ENCODE data around the gene VPS35L. TPM values are rescaled to one million over a fixed set of nuclear protein-coding genes. Genes with fewer than 3 reads are reported as not detected.

The VPS35L gene
- polyA plus RNA-seq, 1 experiment = 83.2 TPM

DNA sequence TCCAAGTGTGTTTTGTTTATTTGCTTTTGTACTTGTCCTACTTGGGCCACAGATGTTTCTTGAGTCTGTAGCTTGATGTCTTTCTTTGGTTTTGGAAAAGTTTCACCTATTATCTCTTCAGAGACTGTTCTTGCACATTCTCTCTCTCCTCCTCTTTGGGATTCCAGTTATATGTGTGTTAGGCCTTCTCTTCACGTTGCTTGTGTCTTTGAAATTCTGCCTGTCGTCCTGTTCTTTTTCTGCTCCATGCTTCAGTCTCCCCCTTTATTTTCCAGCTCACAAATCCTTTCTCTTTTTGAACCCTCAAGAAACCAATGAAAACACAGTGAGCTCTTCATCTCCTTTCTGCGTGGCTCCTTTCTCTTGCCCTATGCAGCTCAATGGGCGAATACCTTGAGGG lies 7.9 kb downstream of the VPS35L start:
- CTCF ChIA-PET = interaction anchor here (1.7 to 5.3 kb wide), 2 partner anchors 8 to 20 kb away, joined by 6 to 24 read pairs; partner anchors contain the start of gene VPS35L
- POLR2A ChIA-PET = interaction anchor here (0.6 kb wide), 1 partner anchor 26 kb away, joined by 21 read pairs; no protein-coding TSS in a partner anchor
- Histone ChIP-seq H3K4me3 (ENCODE audit: low read depth, low read length) (no peak overlapping the region), H3K36me3 (ENCODE audit: control insufficient read depth, insufficient read depth, low read length) (peaks cover 3% of the 10 kb centered on the region), H3K27me3 (ENCODE audit: control insufficient read depth, insufficient read depth, low read length) (no peaks in the 10 kb centered on the region)
- TF ChIP-seq, protein P1, sequence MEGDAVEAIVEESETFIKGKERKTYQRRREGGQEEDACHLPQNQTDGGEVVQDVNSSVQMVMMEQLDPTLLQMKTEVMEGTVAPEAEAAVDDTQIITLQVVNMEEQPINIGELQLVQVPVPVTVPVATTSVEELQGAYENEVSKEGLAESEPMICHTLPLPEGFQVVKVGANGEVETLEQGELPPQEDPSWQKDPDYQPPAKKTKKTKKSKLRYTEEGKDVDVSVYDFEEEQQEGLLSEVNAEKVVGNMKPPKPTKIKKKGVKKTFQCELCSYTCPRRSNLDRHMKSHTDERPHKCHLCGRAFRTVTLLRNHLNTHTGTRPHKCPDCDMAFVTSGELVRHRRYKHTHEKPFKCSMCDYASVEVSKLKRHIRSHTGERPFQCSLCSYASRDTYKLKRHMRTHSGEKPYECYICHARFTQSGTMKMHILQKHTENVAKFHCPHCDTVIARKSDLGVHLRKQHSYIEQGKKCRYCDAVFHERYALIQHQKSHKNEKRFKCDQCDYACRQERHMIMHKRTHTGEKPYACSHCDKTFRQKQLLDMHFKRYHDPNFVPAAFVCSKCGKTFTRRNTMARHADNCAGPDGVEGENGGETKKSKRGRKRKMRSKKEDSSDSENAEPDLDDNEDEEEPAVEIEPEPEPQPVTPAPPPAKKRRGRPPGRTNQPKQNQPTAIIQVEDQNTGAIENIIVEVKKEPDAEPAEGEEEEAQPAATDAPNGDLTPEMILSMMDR (IDR thresholded peaks at IDR 0.05; ENCODE audit: insufficient read depth, low read depth, low read length) = no peak
- DNase-seq (ENCODE audit: low read depth) = no peak

DNA sequence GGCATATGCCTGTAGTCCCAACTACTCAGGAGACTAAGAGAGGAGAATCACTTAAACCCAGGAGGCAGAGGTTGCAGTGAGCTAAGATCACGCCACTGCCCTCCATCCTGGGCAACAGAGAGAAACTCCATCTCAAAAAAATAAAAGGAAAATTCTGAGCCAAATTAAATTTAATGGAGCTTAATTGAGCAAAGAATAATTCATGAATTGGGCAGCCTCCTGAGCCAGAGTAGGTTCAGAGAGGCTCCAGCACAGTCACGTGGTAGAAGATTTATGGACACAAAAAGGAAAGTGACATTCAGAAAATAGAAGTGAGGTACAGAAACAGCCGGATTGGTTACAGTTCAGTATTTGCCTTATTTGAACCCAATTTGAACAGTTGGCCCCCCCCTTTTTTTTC lies 10.9 kb downstream of the VPS35L start:
- CTCF ChIA-PET = interaction anchor here (0.9 to 3.8 kb wide), 3 partner anchors 8 to 817 kb away, joined by 3 to 11 read pairs (median 5); no protein-coding TSS in a partner anchor
- Histone ChIP-seq H3K27me3 (ENCODE audit: control insufficient read depth, insufficient read depth, low read length) (no peaks in the 10 kb centered on the region), H3K36me3 (ENCODE audit: control insufficient read depth, insufficient read depth, low read length) (peaks cover 9% of the 10 kb centered on the region), H3K4me3 (ENCODE audit: low read depth, low read length) (no peak overlapping the region)
- DNase-seq (ENCODE audit: low read depth) = no peak
- POLR2A ChIA-PET = no interaction called here
- TF ChIP-seq, protein P1 (IDR thresholded peaks at IDR 0.05; ENCODE audit: insufficient read depth, low read depth, low read length) = no peak

- no peak for DNase-seq (ENCODE audit: low read depth)
- CTCF ChIA-PET = interaction anchor here (0.9 to 3.8 kb wide), 4 partner anchors 9 to 816 kb away, joined by 3 to 11 read pairs (median 4); no protein-coding TSS in a partner anchor
- no peaks in the 10 kb centered on the region for H3K27me3 ChIP-seq (ENCODE audit: control insufficient read depth, insufficient read depth, low read length)
- POLR2A ChIA-PET = no interaction called here
- TF ChIP-seq, protein P1 (IDR thresholded peaks at IDR 0.05; ENCODE audit: insufficient read depth, low read depth, low read length) = no peak
- no peak overlapping the region for H3K4me3 ChIP-seq (ENCODE audit: low read depth, low read length)
- H3K36me3 ChIP-seq (ENCODE audit: control insufficient read depth, insufficient read depth, low read length) = peaks cover 10% of the 10 kb centered on the region
Observed at GRCh38 chr16:19567560-19567959, 12.1 kb downstream of the VPS35L start.

GRCh38 chr16:19573997-19574396 lies 18.5 kb downstream of the VPS35L start:
- Histone ChIP-seq H3K27me3 (ENCODE audit: control insufficient read depth, insufficient read depth, low read length) (no peaks in the 10 kb centered on the region), H3K36me3 (ENCODE audit: control insufficient read depth, insufficient read depth, low read length) (peaks cover 14% of the 10 kb centered on the region), H3K4me3 (ENCODE audit: low read depth, low read length) (no peak overlapping the region)
- POLR2A ChIA-PET = no interaction called here
- CTCF ChIA-PET = interaction anchor here (0.9 to 2.0 kb wide), 3 partner anchors 9 to 313 kb away, joined by 3 to 6 read pairs (median 4); no protein-coding TSS in a partner anchor
- TF ChIP-seq, protein P1 (IDR thresholded peaks at IDR 0.05; ENCODE audit: insufficient read depth, low read depth, low read length) = no peak
- no peak for DNase-seq (ENCODE audit: low read depth)

DNA sequence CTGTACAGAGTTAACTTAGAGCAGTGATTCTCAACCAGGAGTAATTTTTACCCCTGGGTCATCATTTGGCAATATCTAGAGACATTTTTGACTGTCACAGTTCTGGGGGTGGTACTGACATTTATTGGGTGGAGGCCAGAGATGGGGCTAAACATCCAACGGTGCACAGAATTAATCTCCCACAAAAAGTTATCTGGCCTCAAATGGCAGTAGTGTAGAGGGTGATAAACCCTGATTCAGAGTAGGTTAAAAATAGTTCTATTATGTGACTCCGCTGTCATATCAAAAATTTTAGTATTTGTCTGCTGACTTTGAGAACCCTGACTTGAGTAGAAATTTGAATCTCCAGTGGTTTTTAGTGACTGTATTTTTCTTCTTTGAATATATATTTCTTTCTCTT lies 19.1 kb downstream of the VPS35L start:
- Histone ChIP-seq H3K4me3 (ENCODE audit: low read depth, low read length) (no peak overlapping the region), H3K36me3 (ENCODE audit: control insufficient read depth, insufficient read depth, low read length) (peaks cover 11% of the 10 kb centered on the region), H3K27me3 (ENCODE audit: control insufficient read depth, insufficient read depth, low read length) (no peaks in the 10 kb centered on the region)
- POLR2A ChIA-PET = no interaction called here
- no peak for DNase-seq (ENCODE audit: low read depth)
- CTCF ChIA-PET = interaction anchor here (1.2 to 2.0 kb wide), 2 partner anchors 9 kb away, joined by 3 to 6 read pairs; no protein-coding TSS in a partner anchor
- TF ChIP-seq, protein P1 (IDR thresholded peaks at IDR 0.05; ENCODE audit: insufficient read depth, low read depth, low read length) = no peak
